ENCODE results near the gene CCDC183. TPM values are rescaled to one million over a fixed set of nuclear protein-coding genes. Genes with fewer than 3 reads are reported as not detected.
"Not testable (repeated sequence)": the region's sequence is repeated elsewhere in the genome, so short reads cannot be mapped to it uniquely, and the experiment has no call there.

Gene CCDC183
- total and polyA plus RNA-seq, 4 donors, result 0.45 to 0.58 (median 0.48) TPM

DNA sequence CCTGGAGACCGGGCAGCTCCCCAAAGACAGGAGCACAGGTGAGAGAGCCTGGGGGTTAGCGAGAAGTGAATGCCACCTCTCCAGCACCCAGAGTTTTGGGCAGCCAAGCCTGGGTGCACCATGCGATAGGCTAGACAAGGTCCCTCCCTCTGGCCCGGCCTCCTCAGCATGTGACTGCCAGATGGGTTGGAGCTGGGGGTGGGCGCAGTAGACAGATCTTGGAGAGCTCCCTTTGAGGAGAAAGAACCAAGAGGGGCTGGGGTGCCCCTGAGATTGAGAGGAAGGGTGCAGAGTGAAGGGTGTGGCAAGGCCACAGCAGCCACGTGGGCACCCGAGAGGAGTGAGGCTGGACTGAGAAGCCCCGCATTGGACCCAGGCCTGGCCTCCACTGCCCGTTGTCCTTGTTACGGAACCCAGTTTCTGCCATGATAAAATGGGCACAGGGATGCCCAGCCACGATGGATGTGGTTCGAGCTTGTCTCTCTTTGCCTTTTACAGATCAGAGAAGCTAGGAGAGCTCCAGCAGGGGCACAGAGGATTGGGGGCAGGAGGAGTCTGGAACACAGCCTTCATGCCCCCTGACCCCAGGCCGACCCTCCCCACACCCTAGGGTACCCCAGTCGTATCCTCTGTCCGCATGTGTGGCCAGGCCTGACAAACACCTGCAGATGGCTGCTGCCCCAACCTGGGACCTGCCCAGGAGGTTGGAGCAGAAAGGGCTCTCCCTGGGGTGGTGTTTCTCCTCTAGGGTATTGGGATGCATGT is 3.6 kb upstream of the CCDC183 start:
- H3K4me1 ChIP-seq (ENCODE audit: control insufficient read depth in 1 of 2, insufficient read depth in 2 of 2, low read length in 2 of 2), result no peaks in the 10 kb centered on the region
- intact Hi-C loops (cut with DNase I), result loop anchor here in 1 of 2 donors (5.0 kb wide), 1 partner anchor 150 kb away; the partner anchor contains the start of gene FBXW5
- H3K4me3 ChIP-seq (ENCODE audit: low read length in 2 of 2), result no peak overlapping the region
- H3K36me3 ChIP-seq (ENCODE audit: control insufficient read depth in 1 of 2, insufficient read depth in 2 of 2, low read length in 1 of 2), result no peaks in the 10 kb centered on the region
- ATAC-seq (ENCODE audit: low FRiP score) (no peak), DNase-seq (peak in 1 of 2 donors; percentile 53)
- no peak overlapping the region for H3K27ac ChIP-seq (ENCODE audit: low read depth in 1 of 2, low read length in 2 of 2)
- no peaks in the 10 kb centered on the region for H3K27me3 ChIP-seq (ENCODE audit: control insufficient read depth in 1 of 2, insufficient read depth in 2 of 2, low read length in 1 of 2)
- WGBS, 2 donors, result 72 to 79% methylated on average over 15 of the region's 15 CpGs
- no peaks in the 10 kb centered on the region for H3K9me3 ChIP-seq (ENCODE audit: control insufficient read depth, low read length)

DNA sequence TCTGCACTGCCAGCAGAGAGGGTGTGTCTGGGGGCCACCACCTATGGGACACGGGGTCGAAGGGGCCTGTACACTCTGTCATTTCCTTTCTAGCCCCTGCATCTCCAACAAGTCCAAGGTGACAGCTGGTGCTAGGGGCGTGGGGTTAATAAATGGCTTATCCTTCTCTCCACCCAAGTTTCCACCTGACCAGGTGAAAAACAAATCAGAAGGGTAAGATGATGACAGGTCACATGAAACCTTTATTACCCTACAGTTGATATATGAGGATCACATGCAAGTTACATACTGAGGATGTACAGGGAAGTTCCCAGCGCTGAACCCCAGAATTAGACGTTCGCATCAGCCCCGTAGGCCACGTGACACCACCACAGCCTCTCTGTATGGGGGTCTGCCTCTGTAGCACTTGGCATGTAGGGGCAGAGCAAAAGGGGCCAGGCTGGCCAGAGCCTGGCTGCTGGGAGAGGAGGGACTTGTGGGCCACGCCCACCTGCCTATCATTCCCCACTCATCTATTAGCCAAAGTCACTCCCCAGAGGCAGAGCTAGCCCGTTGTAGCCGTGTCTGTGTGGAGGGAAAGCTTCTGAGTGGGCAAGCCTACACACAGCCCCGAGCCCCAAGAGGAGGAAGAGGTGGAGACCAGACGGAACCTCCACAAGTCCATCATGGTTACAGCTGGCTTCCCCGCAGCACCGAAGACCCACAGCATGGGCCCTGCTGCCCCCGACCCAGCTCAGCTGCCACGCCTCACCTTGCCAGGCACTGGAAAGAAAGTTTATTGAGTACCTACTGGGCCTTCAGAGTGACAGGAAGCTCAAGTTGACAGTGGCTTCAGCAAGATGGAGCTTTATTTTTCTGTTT is 2.8 kb upstream of the CCDC183 start:
- DNase-seq (peak; percentile 44 to 64), ATAC-seq (ENCODE audit: low FRiP score) (no peak)
- Histone ChIP-seq H3K4me3 (ENCODE audit: low read length in 2 of 2) (no peak overlapping the region), H3K9me3 (ENCODE audit: control insufficient read depth, low read length) (no peaks in the 10 kb centered on the region), H3K36me3 (ENCODE audit: control insufficient read depth in 1 of 2, insufficient read depth in 2 of 2, low read length in 1 of 2) (no peaks in the 10 kb centered on the region), H3K27ac (ENCODE audit: low read depth in 1 of 2, low read length in 2 of 2) (no peak overlapping the region), H3K4me1 (ENCODE audit: control insufficient read depth in 1 of 2, insufficient read depth in 2 of 2, low read length in 2 of 2) (no peaks in the 10 kb centered on the region), H3K27me3 (ENCODE audit: control insufficient read depth in 1 of 2, insufficient read depth in 2 of 2, low read length in 1 of 2) (no peaks in the 10 kb centered on the region)
- 76 to 77% methylated on average over 16 to 17 of the region's 17 CpGs for WGBS, 2 donors
- intact Hi-C loops (cut with DNase I), result loop anchor here in 1 of 2 donors (5.0 kb wide), 1 partner anchor 149 kb away; the partner anchor contains the start of gene FBXW5

DNA sequence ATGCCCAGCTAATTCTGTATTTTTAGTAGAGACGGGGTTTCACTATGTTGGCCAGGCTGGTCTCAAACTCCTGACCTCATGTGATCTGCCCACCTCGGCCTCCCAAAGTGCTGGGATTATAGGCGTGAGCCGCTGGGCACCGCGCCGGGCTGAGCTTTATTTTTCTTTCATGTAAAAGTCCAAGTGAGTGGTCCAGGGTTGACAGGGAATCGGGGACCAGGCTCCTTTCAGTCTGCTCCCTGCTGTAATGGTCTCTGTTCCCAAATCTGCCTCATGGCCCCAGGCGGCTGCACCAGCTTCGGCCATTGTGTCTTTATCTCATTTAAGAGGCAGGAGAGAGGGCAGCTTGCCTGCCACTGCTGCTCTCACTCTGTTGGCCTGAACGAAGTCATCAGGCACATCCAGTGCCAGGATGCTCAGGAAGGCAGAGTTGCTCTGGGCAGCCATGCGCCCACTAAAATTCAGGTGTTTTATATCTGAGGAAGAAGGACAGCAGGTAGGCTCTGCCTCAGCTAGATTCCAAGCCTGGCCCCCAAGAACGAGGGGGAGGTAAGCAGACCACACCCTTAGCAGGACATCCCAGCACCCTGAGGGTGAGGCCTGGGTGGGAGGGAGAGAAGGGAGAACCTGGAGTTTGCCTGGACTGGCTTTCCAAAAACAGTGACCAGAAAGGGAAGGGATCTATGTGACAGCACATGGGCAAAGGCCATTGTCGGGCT is 1.7 kb upstream of the CCDC183 start:
- H3K4me1 ChIP-seq (ENCODE audit: control insufficient read depth in 1 of 2, insufficient read depth in 2 of 2, low read length in 2 of 2), result no peaks in the 10 kb centered on the region
- ATAC-seq (ENCODE audit: low FRiP score), result no peak
- intact Hi-C loops (cut with DNase I), result loop anchor here in 1 of 2 donors (5.0 kb wide), 1 partner anchor 148 kb away; the partner anchor contains the start of gene FBXW5
- no peak overlapping the region for H3K27ac ChIP-seq (ENCODE audit: low read depth in 1 of 2, low read length in 2 of 2)
- 86 to 88% methylated on average over 14 of the region's 14 CpGs for WGBS, 2 donors
- no peaks in the 10 kb centered on the region for H3K36me3 ChIP-seq (ENCODE audit: control insufficient read depth in 1 of 2, insufficient read depth in 2 of 2, low read length in 1 of 2)
- no peaks in the 10 kb centered on the region for H3K9me3 ChIP-seq (ENCODE audit: control insufficient read depth, low read length)
- H3K4me3 ChIP-seq (ENCODE audit: low read length in 2 of 2), result no peak overlapping the region
- H3K27me3 ChIP-seq (ENCODE audit: control insufficient read depth in 1 of 2, insufficient read depth in 2 of 2, low read length in 1 of 2), result no peaks in the 10 kb centered on the region
- DNase-seq, result peak; percentile 42 to 59

- intact Hi-C loops (cut with DNase I), result loop anchor here in 1 of 2 donors (5.0 kb wide), 1 partner anchor 147 kb away; the partner anchor contains the start of gene FBXW5
- H3K4me3 ChIP-seq (ENCODE audit: low read length in 2 of 2), result no peak overlapping the region
- peak; percentile 18 to 22 for DNase-seq
- no peak for ATAC-seq (ENCODE audit: low FRiP score)
- 72 to 74% methylated on average over 6 of the region's 6 CpGs for WGBS, 2 donors
- H3K4me1 ChIP-seq (ENCODE audit: control insufficient read depth in 1 of 2, insufficient read depth in 2 of 2, low read length in 2 of 2), result no peaks in the 10 kb centered on the region
- H3K27ac ChIP-seq (ENCODE audit: low read depth in 1 of 2, low read length in 2 of 2), result no peak overlapping the region
- no peaks in the 10 kb centered on the region for H3K36me3 ChIP-seq (ENCODE audit: control insufficient read depth in 1 of 2, insufficient read depth in 2 of 2, low read length in 1 of 2)
- peaks cover 0 to 2% of the 10 kb centered on the region in 2 donors for H3K27me3 ChIP-seq (ENCODE audit: control insufficient read depth in 1 of 2, insufficient read depth in 2 of 2, low read length in 1 of 2)
- H3K9me3 ChIP-seq (ENCODE audit: control insufficient read depth, low read length), result no peaks in the 10 kb centered on the region
Measured at GRCh38 chr9:136795000-136795348, 1.2 kb upstream of the CCDC183 start.

- H3K36me3 ChIP-seq (ENCODE audit: control insufficient read depth in 1 of 2, insufficient read depth in 2 of 2, low read length in 1 of 2); H3K9me3 ChIP-seq (ENCODE audit: control insufficient read depth, low read length); ATAC-seq (ENCODE audit: low FRiP score); H3K4me3 ChIP-seq (ENCODE audit: low read length in 2 of 2); intact Hi-C loops (cut with DNase I); H3K27ac ChIP-seq (ENCODE audit: low read depth in 1 of 2, low read length in 2 of 2); H3K4me1 ChIP-seq (ENCODE audit: control insufficient read depth in 1 of 2, insufficient read depth in 2 of 2, low read length in 2 of 2); H3K27me3 ChIP-seq (ENCODE audit: control insufficient read depth in 1 of 2, insufficient read depth in 2 of 2, low read length in 1 of 2): not testable (repeated sequence)
- peak; percentile 2 to 13 for DNase-seq
- WGBS, 2 donors, result 0 to 4% methylated on average over 10 of the region's 10 CpGs
Measured at GRCh38 chr9:136796775-136797347, 723 bp downstream of the CCDC183 start.

DNA sequence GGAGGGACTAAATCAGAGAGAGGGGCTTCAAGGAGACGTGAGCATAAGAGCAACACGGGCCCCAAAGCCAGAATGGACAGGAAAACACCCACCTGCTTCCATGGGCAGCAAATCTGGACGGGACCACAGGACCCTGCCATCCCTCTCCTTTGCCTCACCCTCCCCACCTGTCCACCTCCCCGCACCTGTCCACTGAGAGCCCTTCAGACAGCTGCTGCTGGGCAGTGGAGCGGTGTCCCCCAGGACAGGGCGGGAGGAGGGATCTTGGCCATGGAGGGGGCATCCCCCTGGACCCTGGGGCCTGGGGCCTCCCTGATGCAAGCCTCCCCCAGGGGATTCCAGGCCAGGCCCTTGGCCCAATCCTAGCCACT is 2.6 kb downstream of the CCDC183 start:
- DNase-seq (peak; percentile 38 to 57), ATAC-seq (ENCODE audit: low FRiP score) (no peak)
- Histone ChIP-seq H3K4me3 (ENCODE audit: low read length in 2 of 2) (no peak overlapping the region), H3K36me3 (ENCODE audit: control insufficient read depth in 1 of 2, insufficient read depth in 2 of 2, low read length in 1 of 2) (no peaks in the 10 kb centered on the region), H3K27ac (ENCODE audit: low read depth in 1 of 2, low read length in 2 of 2) (no peak overlapping the region), H3K27me3 (ENCODE audit: control insufficient read depth in 1 of 2, insufficient read depth in 2 of 2, low read length in 1 of 2) (peaks cover 0 to 2% of the 10 kb centered on the region in 2 donors), H3K4me1 (ENCODE audit: control insufficient read depth in 1 of 2, insufficient read depth in 2 of 2, low read length in 2 of 2) (no peaks in the 10 kb centered on the region), H3K9me3 (ENCODE audit: control insufficient read depth, low read length) (no peaks in the 10 kb centered on the region)
- WGBS, 2 donors, result 82 to 91% methylated on average over 6 of the region's 6 CpGs
- intact Hi-C loops (cut with DNase I), result no loop called here

DNA sequence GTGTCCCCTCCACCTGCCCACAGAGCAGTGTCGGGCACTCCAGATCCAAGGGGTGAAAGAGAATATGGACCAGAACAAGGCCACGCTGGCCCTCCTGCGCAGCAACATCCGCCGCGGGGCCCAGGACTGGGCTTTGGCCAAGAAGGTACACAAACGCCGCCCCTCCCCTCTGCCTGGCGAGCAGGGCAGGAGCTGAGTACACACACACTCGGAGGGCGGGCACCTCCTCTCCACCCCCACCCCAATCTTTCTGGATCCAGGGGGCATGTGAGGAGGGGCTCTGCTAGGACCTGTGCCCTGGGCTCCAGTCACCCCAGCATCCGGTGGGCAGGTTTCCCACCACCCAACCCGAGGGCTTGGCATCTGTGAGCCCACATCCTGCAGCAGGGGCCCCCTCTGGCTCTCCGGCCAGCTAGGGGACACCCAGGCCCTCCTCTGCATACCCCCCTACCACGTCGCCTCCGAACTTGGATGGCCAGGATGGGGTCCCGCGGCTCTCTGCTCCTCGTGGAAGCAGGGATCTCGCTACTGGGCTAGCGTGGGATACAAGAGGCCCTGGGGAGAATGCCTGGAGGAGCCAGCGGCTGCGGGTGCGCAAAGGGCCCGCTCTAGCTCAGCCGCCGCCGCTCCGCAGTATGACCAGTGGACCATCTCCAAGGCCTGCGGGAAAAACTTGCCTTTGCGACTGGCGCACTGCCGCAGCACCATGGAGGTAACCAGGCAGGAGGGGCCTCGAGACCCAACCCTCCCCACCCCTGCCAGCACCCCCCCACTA is 3.1 kb downstream of the CCDC183 start:
- DNase-seq (peak; percentile 48 to 71), ATAC-seq (ENCODE audit: low FRiP score) (no peak)
- H3K27ac ChIP-seq (ENCODE audit: low read depth in 1 of 2, low read length in 2 of 2), result no peak overlapping the region
- WGBS, 2 donors, result 14 to 17% methylated on average over 34 to 35 of the region's 35 CpGs
- no peak overlapping the region for H3K4me3 ChIP-seq (ENCODE audit: low read length in 2 of 2)
- no peaks in the 10 kb centered on the region for H3K9me3 ChIP-seq (ENCODE audit: control insufficient read depth, low read length)
- no peaks in the 10 kb centered on the region for H3K4me1 ChIP-seq (ENCODE audit: control insufficient read depth in 1 of 2, insufficient read depth in 2 of 2, low read length in 2 of 2)
- peaks cover 0 to 2% of the 10 kb centered on the region in 2 donors for H3K27me3 ChIP-seq (ENCODE audit: control insufficient read depth in 1 of 2, insufficient read depth in 2 of 2, low read length in 1 of 2)
- intact Hi-C loops (cut with DNase I), result no loop called here
- H3K36me3 ChIP-seq (ENCODE audit: control insufficient read depth in 1 of 2, insufficient read depth in 2 of 2, low read length in 1 of 2), result no peaks in the 10 kb centered on the region

All from aorta (tissue), 5 donors.